H1 (cell line): Measurements from ENCODE around the gene CRLF3. TPM values are rescaled to one million over a fixed set of nuclear protein-coding genes. Genes with fewer than 3 reads are reported as not detected.

Experiments used
- GTF2F1 ChIP-seq: IDR thresholded peaks from 2 replicates; pipeline ENCODE4 v1.6.1; 2012; ENCODE audit warnings: low read depth, low read length, improper control_type of control experiment, borderline replicate concordance
- POLR2AphosphoS5 ChIP-seq: IDR thresholded peaks from 2 replicates; pipeline ENCODE4 v1.6.1; 2011; ENCODE audit warnings: low read depth, low read length
- polyA plus RNA-seq, 7 experiments: library from polyadenylated mRNA; depleted of rRNA in 3 of 7; stranded (reverse) in 5 of 7; unstranded in 2 of 7; fragments of >200 nt in 5 of 7; fragments of 200-250 nt in 2 of 7; gene quantifications; 1 replicate in 5 of 7; 2 replicates in 1 of 7; 4 replicates in 1 of 7; pipeline versions ENCODE4 v1.2.1 to v1.2.3, GENCODE V29; 2011 to 2013; ENCODE audit warnings: missing spikeins in 2 of 7, mixed read lengths in 2 of 7
- total RNA-seq: library from RNA; stranded (reverse); fragmentation: NEBNext Ultra II Directional; extraction: Animal tissue kit (Norgen Biotek cat#: 25700); gene quantifications from 2 replicates; pipeline ENCODE4 v1.2.1, GENCODE V29; 2021
- TF ChIP-seq, protein P1 (sequence below): fragments of 300-600 bp; sonication (generic); IDR thresholded peaks from 2 replicates; pipeline ENCODE4 v1.7.1; 2012; ENCODE audit warnings: low read length, moderate library complexity, mild to moderate bottlenecking, inconsistent platforms; ENCODE audit not compliant: insufficient replicate concordance

Gene CRLF3
- total and polyA plus RNA-seq, 2 of the 8 experiments (the other 6 are each of a cell fraction or from before 2014, with no cell fraction given): 12.7 to 22.7 TPM

DNA sequence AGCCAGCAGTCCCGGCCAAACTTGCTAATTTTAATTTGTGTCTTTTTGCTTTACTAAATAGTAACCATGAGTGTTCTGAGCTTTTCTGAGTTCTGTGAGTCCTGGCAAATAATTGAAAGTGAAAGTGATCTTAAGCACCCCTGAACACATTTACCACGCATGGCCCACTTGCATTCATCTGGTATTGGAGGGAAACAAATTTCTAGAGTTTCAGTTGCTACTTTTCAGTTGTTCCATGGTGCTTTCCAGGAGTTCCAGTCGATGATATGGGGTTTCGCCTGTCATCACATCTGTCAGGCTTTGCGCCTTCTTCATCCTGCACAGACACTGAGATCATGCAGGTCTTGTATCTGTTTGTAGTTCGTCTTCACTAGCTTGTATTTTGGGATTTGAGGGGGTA is 44.1 kb downstream of the CRLF3 start (continued):
- TF ChIP-seq, protein P1, sequence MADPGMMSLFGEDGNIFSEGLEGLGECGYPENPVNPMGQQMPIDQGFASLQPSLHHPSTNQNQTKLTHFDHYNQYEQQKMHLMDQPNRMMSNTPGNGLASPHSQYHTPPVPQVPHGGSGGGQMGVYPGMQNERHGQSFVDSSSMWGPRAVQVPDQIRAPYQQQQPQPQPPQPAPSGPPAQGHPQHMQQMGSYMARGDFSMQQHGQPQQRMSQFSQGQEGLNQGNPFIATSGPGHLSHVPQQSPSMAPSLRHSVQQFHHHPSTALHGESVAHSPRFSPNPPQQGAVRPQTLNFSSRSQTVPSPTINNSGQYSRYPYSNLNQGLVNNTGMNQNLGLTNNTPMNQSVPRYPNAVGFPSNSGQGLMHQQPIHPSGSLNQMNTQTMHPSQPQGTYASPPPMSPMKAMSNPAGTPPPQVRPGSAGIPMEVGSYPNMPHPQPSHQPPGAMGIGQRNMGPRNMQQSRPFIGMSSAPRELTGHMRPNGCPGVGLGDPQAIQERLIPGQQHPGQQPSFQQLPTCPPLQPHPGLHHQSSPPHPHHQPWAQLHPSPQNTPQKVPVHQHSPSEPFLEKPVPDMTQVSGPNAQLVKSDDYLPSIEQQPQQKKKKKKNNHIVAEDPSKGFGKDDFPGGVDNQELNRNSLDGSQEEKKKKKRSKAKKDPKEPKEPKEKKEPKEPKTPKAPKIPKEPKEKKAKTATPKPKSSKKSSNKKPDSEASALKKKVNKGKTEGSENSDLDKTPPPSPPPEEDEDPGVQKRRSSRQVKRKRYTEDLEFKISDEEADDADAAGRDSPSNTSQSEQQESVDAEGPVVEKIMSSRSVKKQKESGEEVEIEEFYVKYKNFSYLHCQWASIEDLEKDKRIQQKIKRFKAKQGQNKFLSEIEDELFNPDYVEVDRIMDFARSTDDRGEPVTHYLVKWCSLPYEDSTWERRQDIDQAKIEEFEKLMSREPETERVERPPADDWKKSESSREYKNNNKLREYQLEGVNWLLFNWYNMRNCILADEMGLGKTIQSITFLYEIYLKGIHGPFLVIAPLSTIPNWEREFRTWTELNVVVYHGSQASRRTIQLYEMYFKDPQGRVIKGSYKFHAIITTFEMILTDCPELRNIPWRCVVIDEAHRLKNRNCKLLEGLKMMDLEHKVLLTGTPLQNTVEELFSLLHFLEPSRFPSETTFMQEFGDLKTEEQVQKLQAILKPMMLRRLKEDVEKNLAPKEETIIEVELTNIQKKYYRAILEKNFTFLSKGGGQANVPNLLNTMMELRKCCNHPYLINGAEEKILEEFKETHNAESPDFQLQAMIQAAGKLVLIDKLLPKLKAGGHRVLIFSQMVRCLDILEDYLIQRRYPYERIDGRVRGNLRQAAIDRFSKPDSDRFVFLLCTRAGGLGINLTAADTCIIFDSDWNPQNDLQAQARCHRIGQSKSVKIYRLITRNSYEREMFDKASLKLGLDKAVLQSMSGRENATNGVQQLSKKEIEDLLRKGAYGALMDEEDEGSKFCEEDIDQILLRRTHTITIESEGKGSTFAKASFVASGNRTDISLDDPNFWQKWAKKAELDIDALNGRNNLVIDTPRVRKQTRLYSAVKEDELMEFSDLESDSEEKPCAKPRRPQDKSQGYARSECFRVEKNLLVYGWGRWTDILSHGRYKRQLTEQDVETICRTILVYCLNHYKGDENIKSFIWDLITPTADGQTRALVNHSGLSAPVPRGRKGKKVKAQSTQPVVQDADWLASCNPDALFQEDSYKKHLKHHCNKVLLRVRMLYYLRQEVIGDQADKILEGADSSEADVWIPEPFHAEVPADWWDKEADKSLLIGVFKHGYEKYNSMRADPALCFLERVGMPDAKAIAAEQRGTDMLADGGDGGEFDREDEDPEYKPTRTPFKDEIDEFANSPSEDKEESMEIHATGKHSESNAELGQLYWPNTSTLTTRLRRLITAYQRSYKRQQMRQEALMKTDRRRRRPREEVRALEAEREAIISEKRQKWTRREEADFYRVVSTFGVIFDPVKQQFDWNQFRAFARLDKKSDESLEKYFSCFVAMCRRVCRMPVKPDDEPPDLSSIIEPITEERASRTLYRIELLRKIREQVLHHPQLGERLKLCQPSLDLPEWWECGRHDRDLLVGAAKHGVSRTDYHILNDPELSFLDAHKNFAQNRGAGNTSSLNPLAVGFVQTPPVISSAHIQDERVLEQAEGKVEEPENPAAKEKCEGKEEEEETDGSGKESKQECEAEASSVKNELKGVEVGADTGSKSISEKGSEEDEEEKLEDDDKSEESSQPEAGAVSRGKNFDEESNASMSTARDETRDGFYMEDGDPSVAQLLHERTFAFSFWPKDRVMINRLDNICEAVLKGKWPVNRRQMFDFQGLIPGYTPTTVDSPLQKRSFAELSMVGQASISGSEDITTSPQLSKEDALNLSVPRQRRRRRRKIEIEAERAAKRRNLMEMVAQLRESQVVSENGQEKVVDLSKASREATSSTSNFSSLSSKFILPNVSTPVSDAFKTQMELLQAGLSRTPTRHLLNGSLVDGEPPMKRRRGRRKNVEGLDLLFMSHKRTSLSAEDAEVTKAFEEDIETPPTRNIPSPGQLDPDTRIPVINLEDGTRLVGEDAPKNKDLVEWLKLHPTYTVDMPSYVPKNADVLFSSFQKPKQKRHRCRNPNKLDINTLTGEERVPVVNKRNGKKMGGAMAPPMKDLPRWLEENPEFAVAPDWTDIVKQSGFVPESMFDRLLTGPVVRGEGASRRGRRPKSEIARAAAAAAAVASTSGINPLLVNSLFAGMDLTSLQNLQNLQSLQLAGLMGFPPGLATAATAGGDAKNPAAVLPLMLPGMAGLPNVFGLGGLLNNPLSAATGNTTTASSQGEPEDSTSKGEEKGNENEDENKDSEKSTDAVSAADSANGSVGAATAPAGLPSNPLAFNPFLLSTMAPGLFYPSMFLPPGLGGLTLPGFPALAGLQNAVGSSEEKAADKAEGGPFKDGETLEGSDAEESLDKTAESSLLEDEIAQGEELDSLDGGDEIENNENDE: no peak
- TF ChIP-seq GTF2F1 (no peak), POLR2AphosphoS5 (peak; percentile 27)
